MV-4-11 (cell line): Measurements from ENCODE around the gene HEATR5B.
"Not testable (repeated sequence)": the region's sequence is repeated elsewhere in the genome, so short reads cannot be mapped to it uniquely, and the experiment has no call there.

Source experiments
- DNase-seq: peaks from one replicate; lab custom pipeline; 2025; lab: John Stamatoyannopoulos, UW

The HEATR5B gene

GRCh38 chr2:37061776-37062175 is 22.4 kb downstream of the HEATR5B start:
- no peak for DNase-seq

- DNase-seq, result no peak
Observed at GRCh38 chr2:37061013-37061711, 23.0 kb downstream of the HEATR5B start.

- DNase-seq, result no peak
Observed at GRCh38 chr2:37060446-37060845, 23.7 kb downstream of the HEATR5B start.

- no peak for DNase-seq
Observed at GRCh38 chr2:37059841-37060240, 24.3 kb downstream of the HEATR5B start.

- DNase-seq, result no peak
Observed at GRCh38 chr2:37052600-37053332, 31.4 kb downstream of the HEATR5B start.

GRCh38 chr2:37039580-37039979 is 44.6 kb downstream of the HEATR5B start:
- DNase-seq, result no peak

- DNase-seq, result peak; percentile 51
Observed at GRCh38 chr2:37037771-37038170, 46.4 kb downstream of the HEATR5B start.

GRCh38 chr2:37029758-37030157 is 54.4 kb downstream of the HEATR5B start:
- DNase-seq, result no peak

- DNase-seq, result no peak
Observed at GRCh38 chr2:37026050-37026449, 58.1 kb downstream of the HEATR5B start.

GRCh38 chr2:37020887-37021796 is 63.0 kb downstream of the HEATR5B start:
- no peak for DNase-seq

GRCh38 chr2:37020212-37020886 is 63.8 kb downstream of the HEATR5B start:
- DNase-seq, result no peak

GRCh38 chr2:37013315-37013641 is 70.9 kb downstream of the HEATR5B start:
- no peak for DNase-seq

- DNase-seq, result no peak
Observed at GRCh38 chr2:37011130-37011529, 73.0 kb downstream of the HEATR5B start.

GRCh38 chr2:37005118-37005868 is 78.9 kb downstream of the HEATR5B start:
- peak; percentile 7 for DNase-seq

- DNase-seq, result no peak
Observed at GRCh38 chr2:37000988-37001556, 83.1 kb downstream of the HEATR5B start.

- DNase-seq, result no peak
Observed at GRCh38 chr2:37000318-37000717, 83.9 kb downstream of the HEATR5B start.

- not testable (repeated sequence) for DNase-seq
Observed at GRCh38 chr2:36999416-36999815, 84.8 kb downstream of the HEATR5B start.

- DNase-seq, result no peak
Observed at GRCh38 chr2:36993841-36994620, 90.1 kb downstream of the HEATR5B start.

- DNase-seq, result no peak
Observed at GRCh38 chr2:36988008-36988407, 96.2 kb downstream of the HEATR5B start.

- no peak for DNase-seq
Observed at GRCh38 chr2:36982467-36982866, 101.7 kb downstream of the HEATR5B start.
